Gastroesophageal sphincter (tissue), 3 donors: ENCODE results near the gene RBM7.

Experiments used
- CTCF ChIP-seq, 4 experiments: fragments of 200-600 bp in 2 of 4; fragments of 450-650 bp in 2 of 4; sonication (generic) in 1 of 4; IDR thresholded peaks; one replicate each; pipeline ENCODE4 v1.5.1; 2017 to 2019; ENCODE audit warnings: antibody characterized with exemption in 4 of 4, mild to moderate bottlenecking in 2 of 4, moderate library complexity in 2 of 4
- EP300 ChIP-seq: sonication (generic); formaldehyde crosslinking; IDR thresholded peaks from one replicate; pipeline ENCODE4 v1.6.1; 2017; ENCODE audit warnings: antibody characterized with exemption, mild to moderate bottlenecking
- POLR2A ChIP-seq, 2 donors: fragments of 450-650 bp; IDR thresholded peaks; one replicate each; pipeline ENCODE4 v1.6.1; 2017; ENCODE audit warnings: antibody characterized with exemption in 2 of 2, mild to moderate bottlenecking in 2 of 2, moderate library complexity in 1 of 2
- POLR2AphosphoS5 ChIP-seq: sonication (generic); formaldehyde crosslinking; IDR thresholded peaks from one replicate; pipeline ENCODE4 v1.6.1; 2017; ENCODE audit warnings: antibody characterized with exemption

GRCh38 chr11:114442536-114442935, 42.1 kb downstream of the RBM7 start:
- TF ChIP-seq POLR2A (IDR thresholded peaks at IDR 0.05) (no peak), CTCF (IDR thresholded peaks at IDR 0.05) (no peak), POLR2AphosphoS5 (no peak), EP300 (no peak)
